H9 (cell line): ENCODE results near the gene ZNF521. TPM values are rescaled to one million over a fixed set of nuclear protein-coding genes. Genes with fewer than 3 reads are reported as not detected.

ENCODE experiments used
- DNase-seq: peaks from one replicate; pipeline ENCODE4 v3.0.0-alpha.2; 2017
- H2AFZ ChIP-seq: one replicate; pipeline ENCODE4 v1.6.1; 2013; ENCODE audit warnings: mild to moderate bottlenecking, low read length, control low read depth, moderate library complexity
- H2AK5ac ChIP-seq: 2 replicates; pipeline ENCODE4 v1.6.1; 2013; ENCODE audit warnings: low read length, control low read depth, mixed read lengths; ENCODE audit not compliant: insufficient read length
- H2BK120ac ChIP-seq: one replicate; pipeline ENCODE4 v1.6.1; 2013; ENCODE audit warnings: low read depth, mild to moderate bottlenecking, low read length, control low read depth, inconsistent platforms; ENCODE audit not compliant: poor library complexity, severe bottlenecking
- H2BK12ac ChIP-seq: 2 replicates; pipeline ENCODE4 v1.6.1; 2013; ENCODE audit warnings: low read length, control low read depth, mixed read lengths, low read depth; ENCODE audit not compliant: insufficient read length
- H2BK15ac ChIP-seq: 2 replicates; pipeline ENCODE4 v1.6.1; 2013; ENCODE audit warnings: low read depth, low read length, control low read depth
- H2BK20ac ChIP-seq: one replicate; pipeline ENCODE4 v1.6.1; 2013; ENCODE audit warnings: low read depth, mild to moderate bottlenecking, low read length, control low read depth, inconsistent platforms; ENCODE audit not compliant: poor library complexity, severe bottlenecking
- H2BK5ac ChIP-seq: 2 replicates; pipeline ENCODE4 v1.6.1; 2013; ENCODE audit warnings: low read length, control low read depth, mixed read lengths; ENCODE audit not compliant: insufficient read length
- H3K14ac ChIP-seq: 2 replicates; pipeline ENCODE4 v1.6.1; 2013; ENCODE audit warnings: low read length, control low read depth; ENCODE audit not compliant: insufficient read depth
- H3K18ac ChIP-seq: 2 replicates; pipeline ENCODE4 v1.6.1; 2013; ENCODE audit warnings: low read depth, mild to moderate bottlenecking, mixed read lengths, low read length, control low read depth; ENCODE audit not compliant: insufficient read length
- H3K23ac ChIP-seq: 2 replicates; pipeline ENCODE4 v1.6.1; 2013; ENCODE audit warnings: low read length, control low read depth, mixed read lengths, low read depth; ENCODE audit not compliant: insufficient read length
- H3K23me2 ChIP-seq: 2 replicates; pipeline ENCODE4 v1.6.1; 2013; ENCODE audit warnings: low read depth, mild to moderate bottlenecking, mixed read lengths, low read length, control low read depth; ENCODE audit not compliant: insufficient read length, poor library complexity, severe bottlenecking
- H3K27ac ChIP-seq: 2 replicates; pipeline ENCODE4 v1.5.1; 2013; ENCODE audit warnings: low read length, control low read depth, mixed read lengths, low read depth; ENCODE audit not compliant: insufficient read length
- H3K27me3 ChIP-seq: 2 replicates; pipeline ENCODE4 v1.6.1; 2013; ENCODE audit warnings: low read length, control low read depth, inconsistent platforms; ENCODE audit not compliant: insufficient read depth
- H3K4ac ChIP-seq: 2 replicates; pipeline ENCODE4 v1.6.1; 2013; ENCODE audit warnings: low read depth, mild to moderate bottlenecking, control low read depth, inconsistent platforms, low read length, moderate library complexity
- H3K4me1 ChIP-seq: 2 replicates; pipeline ENCODE4 v1.6.1; 2013; ENCODE audit warnings: low read length, control low read depth, inconsistent platforms; ENCODE audit not compliant: insufficient read depth
- H3K4me2 ChIP-seq: 2 replicates; pipeline ENCODE4 v1.6.1; 2013; ENCODE audit warnings: low read length, control low read depth, mixed read lengths; ENCODE audit not compliant: insufficient read length, insufficient read depth
- H3K56ac ChIP-seq: 2 replicates; pipeline ENCODE4 v1.6.1; 2013; ENCODE audit warnings: low read depth, mild to moderate bottlenecking, mixed read lengths, low read length, control low read depth; ENCODE audit not compliant: insufficient read length
- H3K79me1 ChIP-seq: 2 replicates; pipeline ENCODE4 v1.6.1; 2013; ENCODE audit warnings: low read depth, mild to moderate bottlenecking, moderate library complexity, low read length, control low read depth, inconsistent platforms; ENCODE audit not compliant: insufficient read depth, poor library complexity, severe bottlenecking
- H3K79me2 ChIP-seq: 2 replicates; pipeline ENCODE4 v1.6.1; 2013; ENCODE audit warnings: low read length, control low read depth, inconsistent platforms; ENCODE audit not compliant: insufficient read depth
- H3K9ac ChIP-seq: 2 replicates; pipeline ENCODE4 v1.6.1; 2013; ENCODE audit warnings: low read length, control low read depth, mixed read lengths; ENCODE audit not compliant: insufficient read length; ENCODE audit errors: extremely low read depth
- H3K9me3 ChIP-seq: one replicate; pipeline ENCODE4 v1.6.1; 2013; ENCODE audit warnings: low read depth, low read length, inconsistent platforms; ENCODE audit not compliant: control insufficient read depth
- H3T11ph ChIP-seq: one replicate; pipeline ENCODE4 v1.6.1; 2013; ENCODE audit warnings: mild to moderate bottlenecking, low read length, control low read depth, inconsistent platforms
- H4K20me1 ChIP-seq: one replicate; pipeline ENCODE4 v1.6.1; 2013; ENCODE audit not compliant: control insufficient read depth, insufficient read length, insufficient read depth
- H4K5ac ChIP-seq: 2 replicates; pipeline ENCODE4 v1.6.1; 2013; ENCODE audit warnings: low read depth, mild to moderate bottlenecking, mixed read lengths, low read length, control low read depth; ENCODE audit not compliant: insufficient read length
- H4K8ac ChIP-seq: replicated peaks from 2 replicates; pipeline ENCODE4 v1.6.1; 2013; ENCODE audit warnings: low read length, control low read depth, mixed read lengths, low read depth; ENCODE audit not compliant: insufficient read length
- H4K91ac ChIP-seq: 2 replicates; pipeline ENCODE4 v1.6.1; 2013; ENCODE audit warnings: low read depth, mild to moderate bottlenecking, moderate library complexity, mixed read lengths, low read length, control low read depth; ENCODE audit not compliant: insufficient read length
- H3K27ac Mint-ChIP-seq, 3 experiments: 2 replicates in 2 of 3; 3 replicates in 1 of 3; pipeline ENCODE4 v1.8.0; 2020 to 2021; ENCODE audit warnings: mixed read lengths in 3 of 3, mild to moderate bottlenecking in 1 of 3, moderate library complexity in 1 of 3
- H3K27me3 Mint-ChIP-seq: 2 replicates; pipeline ENCODE4 v1.8.0; 2021; ENCODE audit warnings: low read depth, mild to moderate bottlenecking, moderate library complexity, mixed read lengths
- H3K36me3 Mint-ChIP-seq, 3 experiments: 2 replicates in 2 of 3; 3 replicates in 1 of 3; pipeline ENCODE4 v1.8.0; 2020 to 2021; ENCODE audit warnings: low read depth in 3 of 3, mixed read lengths in 3 of 3; ENCODE audit not compliant: insufficient read depth in 1 of 3
- H3K4me1 Mint-ChIP-seq, 2 experiments: 2 replicates each; pipeline ENCODE4 v1.8.0; 2020; ENCODE audit warnings: mixed read lengths in 2 of 2
- H3K4me3 Mint-ChIP-seq, 2 experiments: 2 replicates in 1 of 2; 3 replicates in 1 of 2; pipeline ENCODE4 v1.8.0; 2020 to 2021; ENCODE audit warnings: mild to moderate bottlenecking in 2 of 2, mixed read lengths in 2 of 2, moderate library complexity in 1 of 2
- H3K9me3 Mint-ChIP-seq, 2 experiments: 2 replicates in 1 of 2; 3 replicates in 1 of 2; pipeline ENCODE4 v1.8.0; 2020; ENCODE audit warnings: mild to moderate bottlenecking in 2 of 2, mixed read lengths in 2 of 2, moderate library complexity in 1 of 2
- WGBS: extraction: QIAGEN DNeasy Blood & Tissue Kit; methylation state at CpG from one replicate; pipeline ENCODE4 v1.1.7; 2013; ENCODE audit warnings: missing lambda C conversion rate, low lambda C conversion rate, mixed read lengths; ENCODE audit not compliant: insufficient read length; ENCODE audit errors: extremely low coverage; 5-methylcytosine and 5-hydroxymethylcytosine counted together
- total RNA-seq: library from RNA; stranded (reverse); gene quantifications from 2 replicates; pipeline ENCODE4 v1.2.1, GENCODE V29; 2021
- TF ChIP-seq, protein P1 (sequence below): fragments of 200-600 bp; sonication (generic); conservative IDR thresholded peaks from 3 replicates; pipeline ENCODE4 v1.8.0; 2021; ENCODE audit warnings: antibody characterized with exemption, mild to moderate bottlenecking

The ZNF521 gene
- total RNA-seq, 1 experiment from 2014 or later = 3.3 TPM

DNA sequence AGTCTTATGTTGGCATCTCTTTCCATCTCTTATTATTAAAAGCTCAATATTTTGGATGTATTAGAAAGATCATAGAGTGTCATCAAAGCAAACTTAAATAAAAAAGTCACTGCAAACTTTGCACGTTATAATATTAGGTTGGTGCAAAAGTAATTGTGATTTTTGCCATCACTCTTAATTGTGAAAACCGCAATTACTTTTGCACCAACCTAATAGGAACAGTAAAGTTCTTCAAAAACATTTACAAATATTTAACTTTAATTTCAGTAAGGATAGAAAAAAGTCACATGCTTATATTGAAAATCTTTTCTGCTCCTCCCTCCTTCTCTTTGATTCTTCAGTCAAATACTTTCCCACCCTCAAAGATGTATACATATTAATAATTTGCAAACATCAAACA lies 51.5 kb downstream of the ZNF521 start:
- Histone ChIP-seq H4K5ac (no peak overlapping the region), H3K23me2 (no peaks in the 10 kb centered on the region), H3K9ac (no peak overlapping the region), H3K27ac (no peak overlapping the region), H3K14ac (no peak overlapping the region), H2BK5ac (no peak overlapping the region), H2BK20ac (no peak overlapping the region), H4K8ac (no peak overlapping the region), H3K9me3 (no peaks in the 10 kb centered on the region), H3K4ac (no peak overlapping the region), H3K4me2 (no peak overlapping the region), H3T11ph (no peak overlapping the region), H3K27me3 (no peaks in the 10 kb centered on the region), H2BK120ac (no peak overlapping the region), H2BK12ac (no peak overlapping the region), H3K79me2 (no peaks in the 10 kb centered on the region), H2BK15ac (no peak overlapping the region), H3K4me1 (no peaks in the 10 kb centered on the region), H4K20me1 (no peaks in the 10 kb centered on the region), H3K79me1 (no peaks in the 10 kb centered on the region), H3K23ac (no peak overlapping the region), H2AK5ac (no peak overlapping the region), H3K18ac (no peak overlapping the region), H4K91ac (no peak overlapping the region), H2AFZ (no peak overlapping the region), H3K56ac (no peak overlapping the region)
- no CpG with 5 or more reads among the region's 2 CpGs for WGBS
- Mint-ChIP-seq H3K27ac (no peak overlapping the region), H3K36me3 (no peaks in the 10 kb centered on the region), H3K27me3 (no peaks in the 10 kb centered on the region), H3K9me3 (no peaks in the 10 kb centered on the region), H3K4me3 (no peak overlapping the region), H3K4me1 (no peaks in the 10 kb centered on the region)
- DNase-seq = no peak
- TF ChIP-seq, protein P1, sequence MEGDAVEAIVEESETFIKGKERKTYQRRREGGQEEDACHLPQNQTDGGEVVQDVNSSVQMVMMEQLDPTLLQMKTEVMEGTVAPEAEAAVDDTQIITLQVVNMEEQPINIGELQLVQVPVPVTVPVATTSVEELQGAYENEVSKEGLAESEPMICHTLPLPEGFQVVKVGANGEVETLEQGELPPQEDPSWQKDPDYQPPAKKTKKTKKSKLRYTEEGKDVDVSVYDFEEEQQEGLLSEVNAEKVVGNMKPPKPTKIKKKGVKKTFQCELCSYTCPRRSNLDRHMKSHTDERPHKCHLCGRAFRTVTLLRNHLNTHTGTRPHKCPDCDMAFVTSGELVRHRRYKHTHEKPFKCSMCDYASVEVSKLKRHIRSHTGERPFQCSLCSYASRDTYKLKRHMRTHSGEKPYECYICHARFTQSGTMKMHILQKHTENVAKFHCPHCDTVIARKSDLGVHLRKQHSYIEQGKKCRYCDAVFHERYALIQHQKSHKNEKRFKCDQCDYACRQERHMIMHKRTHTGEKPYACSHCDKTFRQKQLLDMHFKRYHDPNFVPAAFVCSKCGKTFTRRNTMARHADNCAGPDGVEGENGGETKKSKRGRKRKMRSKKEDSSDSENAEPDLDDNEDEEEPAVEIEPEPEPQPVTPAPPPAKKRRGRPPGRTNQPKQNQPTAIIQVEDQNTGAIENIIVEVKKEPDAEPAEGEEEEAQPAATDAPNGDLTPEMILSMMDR = no peak
